HG03460 (cell line): ENCODE data around the gene NCLN.
"Not testable (repeated sequence)": the region's sequence is repeated elsewhere in the genome, so short reads cannot be mapped to it uniquely, and the experiment has no call there.

ENCODE experiments used
- ATAC-seq: cut with Tn5 transposase; IDR thresholded peaks from one replicate; pipeline ENCODE4 v1.9.1; 2021; ENCODE audit not compliant: unreplicated experiment

Gene NCLN

DNA sequence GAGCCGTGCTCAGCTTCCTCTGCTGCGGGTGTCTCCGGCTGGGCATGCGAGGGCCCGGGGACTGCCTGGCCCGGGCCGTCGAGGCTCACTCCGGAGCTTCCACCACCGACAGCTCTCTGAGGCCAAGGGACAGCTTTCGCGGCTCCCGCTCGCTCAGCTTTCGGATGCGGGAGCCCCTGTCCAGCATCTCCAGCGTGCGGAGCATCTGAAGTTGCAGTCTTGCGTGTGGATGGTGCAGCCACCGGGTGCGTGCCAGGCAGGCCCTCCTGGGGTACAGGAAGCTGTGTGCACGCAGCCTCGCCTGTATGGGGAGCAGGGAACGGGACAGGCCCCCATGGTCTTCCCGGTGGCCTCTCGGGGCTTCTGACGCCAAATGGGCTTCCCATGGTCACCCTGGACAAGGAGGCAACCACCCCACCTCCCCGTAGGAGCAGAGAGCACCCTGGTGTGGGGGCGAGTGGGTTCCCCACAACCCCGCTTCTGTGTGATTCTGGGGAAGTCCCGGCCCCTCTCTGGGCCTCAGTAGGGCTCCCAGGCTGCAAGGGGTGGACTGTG is 5.9 kb upstream of the NCLN start:
- ATAC-seq: no peak

GRCh38 chr19:3183721-3184641 is 1.7 kb upstream of the NCLN start:
- no peak for ATAC-seq

DNA sequence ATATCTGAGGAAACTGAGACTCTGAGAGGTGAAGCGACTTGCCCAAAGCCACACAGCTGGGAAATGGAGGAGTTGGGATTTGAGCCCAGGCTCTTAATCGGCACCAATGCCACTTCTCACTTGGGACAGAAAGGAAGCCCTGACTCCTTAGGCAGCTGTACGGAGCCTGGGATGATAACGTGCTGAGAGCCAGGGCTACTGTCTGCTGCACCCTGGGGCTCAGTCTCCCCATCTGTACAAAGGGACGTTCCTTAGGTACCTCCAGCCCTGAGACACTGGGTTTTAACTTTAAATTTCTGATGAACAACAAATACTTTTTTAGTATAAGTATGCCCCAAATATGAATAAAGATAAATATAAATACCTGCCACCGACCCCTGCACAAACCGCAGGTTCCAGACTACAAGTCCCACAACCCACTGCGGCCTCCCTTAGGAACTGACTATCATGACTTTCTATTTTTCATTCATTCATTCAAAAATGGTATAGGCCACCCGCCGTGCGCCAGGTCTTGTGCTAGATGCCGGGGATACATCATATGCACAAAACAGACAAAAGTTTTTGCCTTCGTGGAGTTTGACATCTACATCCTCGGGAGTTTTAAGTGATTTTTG is 776 bp upstream of the NCLN start:
- peak; percentile 23 for ATAC-seq

- ATAC-seq: peak; percentile 32
Measured at GRCh38 chr19:3186160-3186688, 494 bp downstream of the NCLN start.

DNA sequence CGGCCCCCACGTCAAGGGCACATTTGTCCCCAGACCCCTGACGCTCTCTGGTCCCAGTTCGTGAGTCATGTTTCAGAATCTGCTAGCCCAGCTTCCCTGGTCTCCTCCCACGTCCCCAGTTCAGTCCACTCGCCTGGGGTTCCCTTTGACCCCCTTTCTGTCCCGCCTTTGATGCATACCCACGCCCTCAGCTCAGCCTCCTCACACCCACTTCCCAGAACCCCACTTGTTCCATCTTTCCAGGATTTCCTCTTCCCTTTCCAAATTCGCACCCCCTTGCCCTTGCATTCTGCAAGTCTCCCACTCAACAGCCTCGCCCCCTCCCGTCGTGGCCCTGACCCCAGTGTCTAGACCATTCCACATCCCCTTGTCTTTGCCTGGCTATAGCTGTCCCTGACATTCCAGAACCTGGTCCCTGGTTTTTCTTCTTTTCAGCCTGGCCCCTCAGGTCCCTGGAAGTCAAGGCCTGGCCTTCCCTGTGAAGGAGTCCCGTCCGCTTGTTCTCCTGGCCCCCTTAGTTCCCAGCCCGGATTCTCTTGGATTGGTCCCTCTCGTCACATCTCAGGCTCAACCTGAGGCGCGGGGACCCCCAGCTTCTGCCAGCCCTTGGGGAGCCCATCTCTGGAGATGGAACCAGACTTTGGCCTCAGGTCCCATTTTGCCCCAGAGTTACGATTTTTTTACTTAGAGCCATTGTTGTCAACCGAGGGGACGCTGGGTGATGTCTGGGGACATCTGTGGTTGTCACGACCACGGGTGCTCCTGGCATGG is 1.3 kb downstream of the NCLN start:
- no peak for ATAC-seq

GRCh38 chr19:3187662-3188511 is 2.2 kb downstream of the NCLN start:
- ATAC-seq: no peak

DNA sequence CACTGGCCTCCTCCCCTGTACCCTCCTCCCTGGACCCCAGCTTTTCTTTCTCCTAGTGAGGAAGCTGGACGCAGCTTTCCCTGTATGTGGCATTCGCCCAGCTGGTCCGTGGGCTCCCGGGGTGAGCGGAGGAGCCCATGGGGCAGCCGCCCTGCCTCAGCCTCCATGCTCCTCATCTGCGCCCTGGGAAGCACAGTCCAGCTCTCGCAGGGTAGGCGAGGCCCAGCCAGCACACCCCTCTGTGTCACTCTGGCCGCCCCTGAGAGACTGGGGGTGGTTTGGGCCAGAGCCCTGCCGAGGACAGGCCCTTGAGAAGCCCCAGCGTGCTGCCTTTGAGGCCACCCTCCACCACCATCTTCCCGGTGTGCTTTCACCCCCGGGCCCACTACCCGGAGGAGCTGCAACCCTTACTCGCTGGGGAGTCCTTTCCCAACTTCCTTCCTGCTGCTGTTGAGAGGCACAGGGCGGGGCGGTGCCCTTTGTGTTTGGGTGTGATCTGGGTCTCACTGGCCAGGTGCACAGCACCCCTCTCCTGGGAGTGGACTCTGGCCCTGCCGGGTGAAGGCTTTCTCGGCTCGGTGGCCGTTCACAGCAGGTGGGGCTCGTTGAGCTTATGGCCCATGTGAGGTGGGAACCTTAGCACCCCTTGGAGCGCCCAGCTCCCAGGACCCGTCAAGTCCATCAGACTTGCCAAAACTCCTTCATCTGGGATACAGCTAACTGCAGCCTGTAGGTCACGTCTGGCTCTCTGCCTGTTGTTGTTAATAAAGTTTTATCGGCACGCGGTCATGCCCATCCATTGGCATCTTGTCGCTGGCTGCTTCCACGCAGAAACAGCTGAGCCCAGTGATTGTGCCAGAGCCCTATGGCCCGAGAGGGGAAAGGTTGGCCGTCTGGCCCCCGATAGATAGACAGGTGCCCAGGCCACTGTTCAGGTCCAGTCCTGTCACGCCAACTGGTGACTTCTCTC is 3.2 kb downstream of the NCLN start:
- ATAC-seq: no peak

- ATAC-seq: no peak
Measured at GRCh38 chr19:3189702-3190469, 4.2 kb downstream of the NCLN start.

- no peak for ATAC-seq
Measured at GRCh38 chr19:3190470-3190770, 4.7 kb downstream of the NCLN start.

DNA sequence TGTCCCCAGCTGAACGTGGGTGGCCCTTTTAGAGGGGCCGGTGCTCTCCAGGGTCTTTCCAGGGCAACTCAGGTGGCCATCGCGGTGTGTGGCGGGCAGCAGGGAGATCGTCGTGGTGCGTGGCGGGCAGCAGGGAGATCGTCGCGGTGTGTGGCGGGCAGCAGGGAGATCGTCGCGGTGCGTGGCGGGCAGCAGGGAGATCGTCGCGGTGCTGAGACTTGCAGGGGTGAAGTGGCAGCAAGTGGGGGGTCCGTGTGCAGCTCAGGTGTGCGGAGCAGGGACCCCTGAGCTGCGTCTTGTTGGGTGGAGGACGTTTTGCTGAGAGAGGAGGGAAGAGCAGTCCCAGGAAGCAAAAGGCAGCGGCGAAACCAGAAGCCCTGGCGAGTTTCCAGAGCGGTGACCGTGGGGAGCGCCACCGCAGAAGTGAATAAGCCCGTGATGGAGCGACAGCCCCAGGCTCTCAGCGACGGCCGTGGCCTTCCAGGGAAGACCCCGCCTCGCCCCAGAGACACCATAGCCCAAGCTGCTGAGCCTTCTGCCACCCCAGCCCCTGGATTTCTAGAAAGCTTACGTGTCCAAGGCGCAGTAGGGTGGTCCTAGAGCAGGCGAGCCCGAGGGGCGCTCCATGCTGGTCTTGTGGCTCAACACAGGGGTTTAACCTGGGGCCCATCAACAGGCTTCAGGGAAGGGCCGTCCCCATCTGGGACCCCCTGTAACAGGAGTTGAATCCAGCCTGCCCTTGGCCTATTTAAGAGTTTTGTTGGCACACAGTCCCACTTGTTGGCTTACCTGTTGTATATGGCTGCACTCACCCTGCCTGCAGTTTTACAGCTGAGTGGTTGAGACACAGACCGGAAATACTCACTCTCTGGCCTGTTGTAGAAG is 5.4 kb downstream of the NCLN start:
- no peak for ATAC-seq

GRCh38 chr19:3191806-3192104 is 6.0 kb downstream of the NCLN start:
- ATAC-seq: not testable (repeated sequence)

DNA sequence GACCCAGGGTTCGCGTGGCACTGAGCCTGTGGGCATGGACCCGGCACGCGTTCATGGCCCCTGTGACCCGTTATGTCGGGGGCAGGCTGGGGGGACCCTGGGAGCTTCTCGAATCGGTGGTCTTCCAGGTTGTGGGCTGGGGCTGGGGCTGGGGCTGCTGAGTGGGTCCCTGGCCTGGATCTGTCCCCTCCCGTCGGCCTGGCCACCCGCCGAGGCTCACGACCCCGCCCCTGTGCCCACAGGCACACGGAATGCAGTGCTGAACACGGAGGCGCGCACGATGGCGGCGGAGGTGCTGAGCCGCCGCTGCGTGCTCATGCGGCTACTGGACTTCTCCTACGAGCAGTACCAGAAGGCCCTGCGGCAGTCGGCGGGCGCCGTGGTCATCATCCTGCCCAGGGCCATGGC is 6.5 kb downstream of the NCLN start:
- no peak for ATAC-seq

- no peak for ATAC-seq
Measured at GRCh38 chr19:3192684-3193083, 7.0 kb downstream of the NCLN start.

- ATAC-seq: no peak
Measured at GRCh38 chr19:3193256-3194105, 7.8 kb downstream of the NCLN start.

- no peak for ATAC-seq
Measured at GRCh38 chr19:3194106-3195087, 8.7 kb downstream of the NCLN start.
